K562 (cell line): Measurements from ENCODE around the gene RETSAT. TPM values are rescaled to one million over a fixed set of nuclear protein-coding genes. Genes with fewer than 3 reads are reported as not detected.

Experiments used
- BRD4 ChIP-seq: fragments of 200-600 bp; sonication (generic); IDR thresholded peaks from 2 replicates; pipeline ENCODE4 v1.6.1; 2017; ENCODE audit warnings: inconsistent platforms
- DDX20 ChIP-seq: fragments of 450-650 bp; IDR thresholded peaks from 2 replicates; pipeline ENCODE4 v1.6.1; 2016; ENCODE audit warnings: missing genetic modification characterization, low read depth, mild to moderate bottlenecking, missing compliant biosample characterization, moderate library complexity
- E2F3 ChIP-seq: fragments of 250-450 bp; sonication (Bioruptor Pico); IDR thresholded peaks from 2 replicates; pipeline ENCODE4 v1.4.0; 2020; ENCODE audit warnings: mild to moderate bottlenecking
- ELF1 ChIP-seq: fragments of 200-800 bp; sonication (Bioruptor generic); IDR thresholded peaks from 2 replicates; pipeline ENCODE4 v1.6.1; 2016; ENCODE audit warnings: missing genetic modification characterization, missing compliant biosample characterization
- FOXK1 ChIP-seq: sonication (generic); formaldehyde crosslinking; IDR thresholded peaks from 2 replicates; pipeline ENCODE4 v1.8.0; 2022; ENCODE audit warnings: missing genetic modification reagents, mild to moderate bottlenecking, borderline replicate concordance
- HDAC2 ChIP-seq: fragments of 450-650 bp; IDR thresholded peaks from 2 replicates; pipeline ENCODE4 v1.6.1; 2016; ENCODE audit warnings: mild to moderate bottlenecking
- TCF7 ChIP-seq: sonication (generic); IDR thresholded peaks from 2 replicates; pipeline ENCODE4 v1.6.1; 2016; ENCODE audit warnings: antibody characterized with exemption, borderline replicate concordance
- ZBED1 ChIP-seq: IDR thresholded peaks from 2 replicates; pipeline ENCODE4 v1.6.1; 2014
- ZFP30 ChIP-seq: fragments of 250-450 bp; sonication (Bioruptor Pico); IDR thresholded peaks from 2 replicates; pipeline ENCODE4 v1.8.0; 2022; ENCODE audit warnings: moderate library complexity, mild to moderate bottlenecking, inconsistent platforms, borderline replicate concordance
- ZFP36 ChIP-seq: fragments of 150-350 bp; IDR thresholded peaks from 2 replicates; pipeline ENCODE4 v1.6.1; 2018; ENCODE audit warnings: low read length, low read depth; ENCODE audit not compliant: partially characterized antibody
- ZNF143 ChIP-seq: sonication (generic); formaldehyde crosslinking; IDR thresholded peaks from 2 replicates; pipeline ENCODE4 v1.9.0; 2022; ENCODE audit warnings: mild to moderate bottlenecking, missing genetic modification reagents
- ZNF232 ChIP-seq: sonication (generic); formaldehyde crosslinking; IDR thresholded peaks from 2 replicates; pipeline ENCODE4 v1.8.0; 2022; ENCODE audit warnings: mild to moderate bottlenecking, missing genetic modification reagents
- ZNF24 ChIP-seq: fragments of 450-650 bp; IDR thresholded peaks from 2 replicates; pipeline ENCODE4 v1.6.1; 2016
- polyA plus RNA-seq, 8 experiments: library from polyadenylated mRNA; depleted of rRNA in 4 of 8; stranded (reverse) in 5 of 8; unstranded in 3 of 8; fragments of >200 nt; fragmentation: Nextera tagmentation in 2 of 8; fragmentation: Illumina TruSeq in 1 of 8; extraction: Ambion mirVana in 2 of 8; extraction: Trizol in 1 of 8; gene quantifications; 2 replicates each; pipeline versions ENCODE4 v1.2.1 to v1.2.3, GENCODE V29; 2011 to 2014; ENCODE audit warnings: inconsistent platforms in 1 of 8, missing spikeins in 1 of 8
- total RNA-seq, 7 experiments: library from RNA; depleted of rRNA in 6 of 7; stranded (reverse); fragments of >200 nt in 6 of 7; fragmentation: Illumina TruSeq in 2 of 7; extraction: Trizol in 2 of 7; gene quantifications; 2 replicates each; pipeline versions ENCODE4 v1.2.1 to v1.2.3, GENCODE V29; 2011 to 2021; ENCODE audit warnings: low replicate concordance in 1 of 7
- TF ChIP-seq, protein P1 (sequence below): fragments of 200-800 bp; sonication (Bioruptor generic); IDR thresholded peaks from 2 replicates; pipeline ENCODE4 v1.6.1; 2017; ENCODE audit warnings: missing genetic modification characterization, missing compliant biosample characterization
- TF ChIP-seq, protein P2 (sequence below): fragments of 450-650 bp; IDR thresholded peaks from 2 replicates; pipeline ENCODE4 v1.6.1; 2018; ENCODE audit not compliant: partially characterized antibody
- TF ChIP-seq, protein P3 (sequence below): sonication (generic); formaldehyde crosslinking; IDR thresholded peaks from 2 replicates; pipeline ENCODE4 v1.8.0; 2022; ENCODE audit warnings: mild to moderate bottlenecking, missing genetic modification reagents, borderline replicate concordance
- TF ChIP-seq, protein P4 (sequence below), 3 experiments: fragments of 200-800 bp in 1 of 3; sonication (Bioruptor generic) in 1 of 3; sonication (generic) in 1 of 3; formaldehyde crosslinking in 1 of 3; IDR thresholded peaks; 2 replicates each; pipeline versions ENCODE4 v1.6.1 to v1.8.0; 2016 to 2022; ENCODE audit warnings: mild to moderate bottlenecking in 2 of 3, missing compliant biosample characterization in 2 of 3, missing genetic modification characterization in 2 of 3, missing genetic modification reagents in 1 of 3

RETSAT gene
- total and polyA plus RNA-seq, 9 of the 15 experiments (the other 6 are each of a cell fraction or from before 2014, with no cell fraction given): 1.9 to 21.6 (median 16.5) TPM

DNA sequence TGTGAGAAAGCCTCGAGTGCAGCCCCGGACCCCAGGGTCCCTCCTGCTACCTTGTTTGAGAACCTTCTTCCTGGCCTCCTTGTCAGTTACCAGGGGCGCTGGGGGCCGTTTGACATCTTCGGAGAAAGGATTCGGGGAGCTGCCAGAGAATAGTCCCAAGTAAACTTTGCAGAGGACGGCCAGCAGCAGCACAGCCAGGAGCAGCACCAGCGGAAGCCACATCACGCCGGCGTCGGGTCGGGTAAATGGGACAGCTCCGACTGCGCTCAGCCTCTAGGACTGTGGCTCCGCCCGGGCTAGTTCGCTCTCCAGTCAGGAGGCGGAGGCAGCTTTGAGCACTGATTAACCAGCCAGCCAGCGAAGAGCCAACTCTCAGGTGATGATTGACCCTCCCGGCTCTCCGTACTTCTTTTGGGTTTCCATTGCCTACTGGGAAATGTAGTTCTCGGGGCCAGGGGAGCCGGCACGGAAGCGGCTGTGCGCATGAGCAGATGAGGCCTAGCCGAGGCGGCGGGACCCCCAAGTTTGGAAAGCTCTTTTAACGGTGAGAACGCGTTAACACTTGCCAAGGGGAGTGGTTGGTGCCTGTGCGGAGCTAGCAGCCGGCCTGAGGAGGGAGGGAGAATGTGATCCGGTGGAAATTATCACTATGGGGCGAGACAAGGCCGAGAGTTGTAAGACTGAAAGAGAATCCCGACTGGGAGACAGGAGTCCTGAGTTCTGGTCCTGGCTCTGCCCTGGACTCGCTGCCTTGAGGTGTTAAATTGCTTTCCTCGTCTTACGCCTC, at the start of gene RETSAT, which contains the start of gene ELMOD3 (continued):
- 0 out of 2 replicates have a peak, but pooled peaks have one; percentile 16 for TF ChIP-seq FOXK1
- TF ChIP-seq ZBED1: no peak
- no peak for TF ChIP-seq ZFP30 (CRISPR knock-in tag)
- TF ChIP-seq, protein P1, sequence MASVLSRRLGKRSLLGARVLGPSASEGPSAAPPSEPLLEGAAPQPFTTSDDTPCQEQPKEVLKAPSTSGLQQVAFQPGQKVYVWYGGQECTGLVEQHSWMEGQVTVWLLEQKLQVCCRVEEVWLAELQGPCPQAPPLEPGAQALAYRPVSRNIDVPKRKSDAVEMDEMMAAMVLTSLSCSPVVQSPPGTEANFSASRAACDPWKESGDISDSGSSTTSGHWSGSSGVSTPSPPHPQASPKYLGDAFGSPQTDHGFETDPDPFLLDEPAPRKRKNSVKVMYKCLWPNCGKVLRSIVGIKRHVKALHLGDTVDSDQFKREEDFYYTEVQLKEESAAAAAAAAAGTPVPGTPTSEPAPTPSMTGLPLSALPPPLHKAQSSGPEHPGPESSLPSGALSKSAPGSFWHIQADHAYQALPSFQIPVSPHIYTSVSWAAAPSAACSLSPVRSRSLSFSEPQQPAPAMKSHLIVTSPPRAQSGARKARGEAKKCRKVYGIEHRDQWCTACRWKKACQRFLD (CRISPR knock-in tag): peak; percentile 58; the same call in 1 of the 2 replicates
- peak; percentile 91 for TF ChIP-seq ELF1 (tag)
- no peak for TF ChIP-seq DDX20
- peak; percentile 48; the same call in 1 of the 2 replicates for TF ChIP-seq ZNF24
- TF ChIP-seq E2F3: no peak
- TF ChIP-seq ZNF143 (CRISPR knock-in tag): peak; percentile 96
- TF ChIP-seq HDAC2: 0 out of 2 replicates have a peak, but pooled peaks have one; percentile 21
- 0 out of 2 replicates have a peak, but pooled peaks have one; percentile 22 for TF ChIP-seq ZNF232
- TF ChIP-seq, protein P2, sequence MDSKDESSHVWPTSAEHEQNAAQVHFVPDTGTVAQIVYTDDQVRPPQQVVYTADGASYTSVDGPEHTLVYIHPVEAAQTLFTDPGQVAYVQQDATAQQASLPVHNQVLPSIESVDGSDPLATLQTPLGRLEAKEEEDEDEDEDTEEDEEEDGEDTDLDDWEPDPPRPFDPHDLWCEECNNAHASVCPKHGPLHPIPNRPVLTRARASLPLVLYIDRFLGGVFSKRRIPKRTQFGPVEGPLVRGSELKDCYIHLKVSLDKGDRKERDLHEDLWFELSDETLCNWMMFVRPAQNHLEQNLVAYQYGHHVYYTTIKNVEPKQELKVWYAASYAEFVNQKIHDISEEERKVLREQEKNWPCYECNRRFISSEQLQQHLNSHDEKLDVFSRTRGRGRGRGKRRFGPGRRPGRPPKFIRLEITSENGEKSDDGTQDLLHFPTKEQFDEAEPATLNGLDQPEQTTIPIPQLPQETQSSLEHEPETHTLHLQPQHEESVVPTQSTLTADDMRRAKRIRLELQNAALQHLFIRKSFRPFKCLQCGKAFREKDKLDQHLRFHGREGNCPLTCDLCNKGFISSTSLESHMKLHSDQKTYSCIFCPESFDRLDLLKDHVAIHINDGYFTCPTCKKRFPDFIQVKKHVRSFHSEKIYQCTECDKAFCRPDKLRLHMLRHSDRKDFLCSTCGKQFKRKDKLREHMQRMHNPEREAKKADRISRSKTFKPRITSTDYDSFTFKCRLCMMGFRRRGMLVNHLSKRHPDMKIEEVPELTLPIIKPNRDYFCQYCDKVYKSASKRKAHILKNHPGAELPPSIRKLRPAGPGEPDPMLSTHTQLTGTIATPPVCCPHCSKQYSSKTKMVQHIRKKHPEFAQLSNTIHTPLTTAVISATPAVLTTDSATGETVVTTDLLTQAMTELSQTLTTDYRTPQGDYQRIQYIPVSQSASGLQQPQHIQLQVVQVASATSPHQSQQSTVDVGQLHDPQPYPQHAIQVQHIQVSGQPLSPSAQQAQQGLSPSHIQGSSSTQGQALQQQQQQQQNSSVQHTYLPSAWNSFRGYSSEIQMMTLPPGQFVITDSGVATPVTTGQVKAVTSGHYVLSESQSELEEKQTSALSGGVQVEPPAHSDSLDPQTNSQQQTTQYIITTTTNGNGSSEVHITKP: peak; percentile 63
- TF ChIP-seq BRD4: no peak; the same call in none of the 2 replicates
- TF ChIP-seq, protein P3, sequence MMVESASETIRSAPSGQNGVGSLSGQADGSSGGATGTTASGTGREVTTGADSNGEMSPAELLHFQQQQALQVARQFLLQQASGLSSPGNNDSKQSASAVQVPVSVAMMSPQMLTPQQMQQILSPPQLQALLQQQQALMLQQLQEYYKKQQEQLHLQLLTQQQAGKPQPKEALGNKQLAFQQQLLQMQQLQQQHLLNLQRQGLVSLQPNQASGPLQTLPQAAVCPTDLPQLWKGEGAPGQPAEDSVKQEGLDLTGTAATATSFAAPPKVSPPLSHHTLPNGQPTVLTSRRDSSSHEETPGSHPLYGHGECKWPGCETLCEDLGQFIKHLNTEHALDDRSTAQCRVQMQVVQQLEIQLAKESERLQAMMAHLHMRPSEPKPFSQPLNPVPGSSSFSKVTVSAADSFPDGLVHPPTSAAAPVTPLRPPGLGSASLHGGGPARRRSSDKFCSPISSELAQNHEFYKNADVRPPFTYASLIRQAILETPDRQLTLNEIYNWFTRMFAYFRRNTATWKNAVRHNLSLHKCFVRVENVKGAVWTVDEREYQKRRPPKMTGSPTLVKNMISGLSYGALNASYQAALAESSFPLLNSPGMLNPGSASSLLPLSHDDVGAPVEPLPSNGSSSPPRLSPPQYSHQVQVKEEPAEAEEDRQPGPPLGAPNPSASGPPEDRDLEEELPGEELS (CRISPR knock-in tag): 0 out of 2 replicates have a peak, but pooled peaks have one; percentile 25
- TF ChIP-seq ZFP36: peak; percentile 71
- TF ChIP-seq, protein P4, sequence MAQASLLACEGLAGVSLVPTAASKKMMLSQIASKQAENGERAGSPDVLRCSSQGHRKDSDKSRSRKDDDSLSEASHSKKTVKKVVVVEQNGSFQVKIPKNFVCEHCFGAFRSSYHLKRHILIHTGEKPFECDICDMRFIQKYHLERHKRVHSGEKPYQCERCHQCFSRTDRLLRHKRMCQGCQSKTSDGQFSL (CRISPR knock-in tag; IDR thresholded peaks at IDR 0.05): no peak
- TF ChIP-seq, protein P4 (tag; IDR thresholded peaks at IDR 0.05): no peak
- 0 out of 2 replicates have a peak, but pooled peaks have one; percentile 30 for TF ChIP-seq TCF7
